HepG2 (cell line): Measurements from ENCODE around the gene AKAP9. TPM values are rescaled to one million over a fixed set of nuclear protein-coding genes. Genes with fewer than 3 reads are reported as not detected.

Experiments
- AHDC1 ChIP-seq: sonication (generic); formaldehyde crosslinking; IDR thresholded peaks from 2 replicates; pipeline ENCODE4 v1.5.1; 2020; ENCODE audit warnings: mild to moderate bottlenecking, missing genetic modification reagents, borderline replicate concordance
- BHLHE40 ChIP-seq: IDR thresholded peaks from 2 replicates; pipeline ENCODE4 v1.6.1; 2011; ENCODE audit warnings: low read length, improper control_type of control experiment
- CBX2 ChIP-seq, 2 experiments: fragments of 200-600 bp in 1 of 2; sonication (generic); formaldehyde crosslinking in 1 of 2; IDR thresholded peaks; 2 replicates each; pipeline versions ENCODE4 v1.7.0 to v1.8.1; 2018 to 2022; ENCODE audit warnings: low read depth in 2 of 2, low read length in 1 of 2, mild to moderate bottlenecking in 1 of 2, missing genetic modification reagents in 1 of 2
- CTCF ChIP-seq: sonication (generic); formaldehyde crosslinking; IDR thresholded peaks from 2 replicates; pipeline ENCODE4 v1.5.0; 2020; ENCODE audit warnings: mild to moderate bottlenecking, missing genetic modification reagents, moderate library complexity
- FOXA3 ChIP-seq: IDR thresholded peaks from 2 replicates; pipeline ENCODE4 v1.6.1; 2016; ENCODE audit warnings: missing genetic modification reagents, missing compliant biosample characterization
- GPBP1L1 ChIP-seq: sonication (generic); formaldehyde crosslinking; IDR thresholded peaks from 2 replicates; pipeline ENCODE4 v1.5.0; 2020; ENCODE audit warnings: mild to moderate bottlenecking, missing genetic modification reagents
- HINFP ChIP-seq: sonication (generic); formaldehyde crosslinking; IDR thresholded peaks from 2 replicates; pipeline ENCODE4 v1.4.0; 2020; ENCODE audit warnings: low read depth, mild to moderate bottlenecking, missing genetic modification reagents
- HNF4A ChIP-seq: sonication (generic); formaldehyde crosslinking; IDR thresholded peaks from 2 replicates; pipeline ENCODE4 v1.4.0; 2020; ENCODE audit warnings: missing genetic modification reagents
- KLF12 ChIP-seq: sonication (generic); formaldehyde crosslinking; IDR thresholded peaks from 2 replicates; pipeline ENCODE4 v1.4.0; 2020; ENCODE audit warnings: missing genetic modification reagents, borderline replicate concordance
- PCBP2 ChIP-seq: fragments of 200-400 bp; formaldehyde crosslinking; optimal IDR thresholded peaks from 2 replicates; pipeline ENCODE3; 2018; ENCODE audit warnings: low read length, low read depth; ENCODE audit not compliant: poor library complexity, severe bottlenecking
- PLSCR1 ChIP-seq: sonication (generic); formaldehyde crosslinking; IDR thresholded peaks from 2 replicates; pipeline ENCODE4 v1.5.0; 2020; ENCODE audit warnings: missing genetic modification reagents, mild to moderate bottlenecking, borderline replicate concordance
- SCMH1 ChIP-seq: sonication (generic); formaldehyde crosslinking; IDR thresholded peaks from 2 replicates; pipeline ENCODE4 v1.9.0; 2021; ENCODE audit warnings: missing genetic modification reagents, mild to moderate bottlenecking, borderline replicate concordance
- SMARCC2 ChIP-seq: fragments of 450-650 bp; IDR thresholded peaks from 2 replicates; pipeline ENCODE4 v1.6.1; 2017; ENCODE audit warnings: antibody characterized with exemption, mild to moderate bottlenecking
- SMC3 ChIP-seq: IDR thresholded peaks from 2 replicates; pipeline ENCODE4 v1.6.1; 2011; ENCODE audit warnings: low read length, improper control_type of control experiment
- TP53 ChIP-seq: sonication (generic); formaldehyde crosslinking; conservative IDR thresholded peaks from 2 replicates; pipeline ENCODE4 v1.4.0; 2020; ENCODE audit warnings: missing genetic modification reagents
- ZNF605 ChIP-seq: sonication (generic); formaldehyde crosslinking; IDR thresholded peaks from 2 replicates; pipeline ENCODE4 v1.8.0; 2022; ENCODE audit warnings: mild to moderate bottlenecking, missing genetic modification reagents
- ZNF619 ChIP-seq: sonication (generic); formaldehyde crosslinking; IDR thresholded peaks from 2 replicates; pipeline ENCODE4 v1.4.0; 2020; ENCODE audit warnings: mild to moderate bottlenecking, missing genetic modification reagents
- polyA plus RNA-seq, 8 experiments: library from polyadenylated mRNA; depleted of rRNA in 3 of 8; stranded (reverse) in 7 of 8; unstranded in 1 of 8; fragments of >200 nt; fragmentation: Illumina TruSeq in 4 of 8; extraction: Trizol in 4 of 8; gene quantifications; 2 replicates each; pipeline versions ENCODE4 v1.2.1 to v1.2.3, GENCODE V29; 2011 to 2016; ENCODE audit warnings: low read depth in 4 of 8, missing spikeins in 1 of 8, mixed read lengths in 1 of 8; ENCODE audit not compliant: insufficient read depth in 1 of 8
- total RNA-seq, 5 experiments: library from RNA; depleted of rRNA; stranded (reverse); fragments of >200 nt; fragmentation: Illumina TruSeq; extraction: Trizol; gene quantifications; 2 replicates each; pipeline ENCODE4 v1.2.3, GENCODE V29; 2016; ENCODE audit warnings: low read depth in 1 of 5

Gene AKAP9
- total and polyA plus RNA-seq, 2 of the 13 experiments (the other 11 are each of a cell fraction or from before 2014, with no cell fraction given) = 27.6 to 33.1 TPM

- TF ChIP-seq GPBP1L1 (CRISPR knock-in tag) = no peak
- TF ChIP-seq PLSCR1 = no peak
- peak; percentile 55; the same call in 1 of the 2 replicates for TF ChIP-seq KLF12 (CRISPR knock-in tag)
- TF ChIP-seq HINFP = no peak
- TF ChIP-seq CTCF (CRISPR knock-in tag) = peak; percentile 28; the same call in 1 of the 2 replicates
- TF ChIP-seq SMARCC2 = no peak
- TF ChIP-seq CBX2 (IDR thresholded peaks at IDR 0.05; ENCODE audit: low read depth, low read length) = no peak
- 0 out of 2 replicates have a peak, but pooled peaks have one; percentile 38 for TF ChIP-seq CBX2 (CRISPR knock-in tag; IDR thresholded peaks at IDR 0.05; ENCODE audit: low read depth)
- TF ChIP-seq SMC3 = no peak
- no peak for TF ChIP-seq SCMH1 (CRISPR knock-in tag)
- TF ChIP-seq ZNF605 (CRISPR knock-in tag) = peak; percentile 90
- 0 out of 2 replicates have a peak, but pooled peaks have one; percentile 2 for TF ChIP-seq BHLHE40
- TF ChIP-seq TP53 (CRISPR knock-in tag) = no peak
- TF ChIP-seq PCBP2 = no peak
- no peak for TF ChIP-seq ZNF619
- TF ChIP-seq AHDC1 = peak; percentile 12; the same call in 1 of the 2 replicates
- TF ChIP-seq HNF4A = no peak; the same call in 1 of the 2 replicates
- peak; percentile 56; the same call in 1 of the 2 replicates for TF ChIP-seq FOXA3 (CRISPR knock-in tag)
Observed at GRCh38 chr7:92134271-92135051, 193.8 kb downstream of the AKAP9 start, which contains the start of gene CYP51A1 (continued).
